ENCODE data around the gene WAC. TPM values are rescaled to one million over a fixed set of nuclear protein-coding genes. Genes with fewer than 3 reads are reported as not detected.

WAC gene
- total RNA-seq, 4 donors from 2014 or later = 141 to 162 (median 155) TPM

DNA sequence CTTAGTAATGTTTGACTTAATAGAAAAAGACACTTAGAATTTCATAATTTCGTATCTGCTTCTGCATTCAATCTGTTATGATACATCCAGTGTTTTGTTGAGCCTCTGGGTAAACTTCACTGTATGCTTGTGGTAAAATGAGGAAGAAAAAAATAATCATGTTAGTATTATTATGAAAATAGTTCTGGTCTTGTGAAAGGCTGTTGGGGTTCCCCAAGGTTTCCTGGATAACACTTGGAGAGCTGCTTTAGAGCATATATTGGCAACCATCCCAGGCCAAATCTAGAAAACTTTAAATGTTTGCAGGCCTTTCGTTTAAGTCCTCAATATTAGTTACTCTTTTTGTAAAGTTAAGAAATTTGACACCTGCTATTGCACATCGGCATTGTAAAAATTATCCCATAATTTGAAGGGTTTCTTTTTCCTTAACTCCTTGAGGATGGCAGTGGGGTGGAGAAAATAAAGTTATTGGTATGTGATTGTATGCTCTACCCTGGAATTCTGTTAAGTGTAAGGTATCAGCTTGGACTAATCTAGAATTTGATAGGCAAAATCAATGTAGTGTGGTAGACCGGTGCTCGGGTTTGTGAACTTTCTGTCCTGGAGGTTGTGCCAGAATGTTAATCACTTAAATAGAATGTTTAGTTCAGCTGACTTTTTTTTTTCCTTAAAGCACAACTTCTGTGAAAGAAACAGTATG, 54.5 kb downstream of the WAC start:
- no peak for ATAC-seq
- no peaks in the 10 kb centered on the region for H3K9me3 ChIP-seq
- 16 to 27% methylated on average over 5 of the region's 5 CpGs for WGBS, 2 donors (ENCODE audit: low coverage in 1 of 2)
- peaks cover 10 to 42% (median 15%) of the 10 kb centered on the region in 3 donors for H3K4me1 ChIP-seq
- peaks cover 0 to 52% of the 10 kb centered on the region in 2 donors for H3K36me3 ChIP-seq
- TF ChIP-seq EP300 (IDR thresholded peaks at IDR 0.05) = no peak
- no peak for TF ChIP-seq CTCF (IDR thresholded peaks at IDR 0.05)
- TF ChIP-seq POLR2AphosphoS5 (IDR thresholded peaks at IDR 0.05) = no peak
- TF ChIP-seq POLR2A (IDR thresholded peaks at IDR 0.05) = no peak
- no peak overlapping the region for H3K4me3 ChIP-seq
- no peaks in the 10 kb centered on the region for H3K27me3 ChIP-seq
- H3K27ac ChIP-seq = peak overlapping the region in 3 of 4 donors; percentile 48 to 52 (median 51)

DNA sequence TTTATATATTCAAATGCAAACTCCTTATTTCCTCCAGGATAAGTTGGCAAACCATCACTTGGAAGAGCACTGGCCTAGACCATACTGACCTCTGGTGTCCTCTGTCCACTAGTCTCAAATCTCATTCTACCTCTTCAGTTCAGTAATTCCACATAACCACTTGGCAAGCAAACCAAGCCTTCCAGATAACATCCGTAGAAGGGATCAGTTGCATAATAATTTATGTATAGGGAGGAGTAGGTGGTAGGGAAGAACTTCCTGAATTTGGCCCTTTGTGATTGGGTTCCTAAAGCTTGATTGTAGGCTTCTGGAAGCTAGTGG, 55.0 kb downstream of the WAC start:
- no peak for ATAC-seq
- Histone ChIP-seq H3K36me3 (peaks cover 0 to 55% of the 10 kb centered on the region in 2 donors), H3K4me1 (peaks cover 10 to 39% (median 15%) of the 10 kb centered on the region in 3 donors), H3K27ac (peak overlapping the region; percentile 48 to 59 (median 52)), H3K9me3 (no peaks in the 10 kb centered on the region), H3K27me3 (no peaks in the 10 kb centered on the region), H3K4me3 (no peak overlapping the region)
- TF ChIP-seq CTCF (IDR thresholded peaks at IDR 0.05) (peak in 2 of 4 experiments; percentile 12 to 47), POLR2A (IDR thresholded peaks at IDR 0.05) (no peak)
- 0 to 10% methylated on average over 1 of the region's 1 CpG for WGBS, 2 donors (ENCODE audit: low coverage in 1 of 2)

GRCh38 chr10:28592953-28593352, 60.0 kb downstream of the WAC start:
- no peak overlapping the region for H3K4me3 ChIP-seq
- 95% methylated on average over 1 of the region's 1 CpG; no CpG with 5 or more reads in 1 of the 2 donors for WGBS, 2 donors (ENCODE audit: low coverage in 1 of 2)
- H3K36me3 ChIP-seq = peaks cover 0 to 43% of the 10 kb centered on the region in 2 donors
- H3K27me3 ChIP-seq = no peaks in the 10 kb centered on the region
- H3K9me3 ChIP-seq = no peaks in the 10 kb centered on the region
- H3K27ac ChIP-seq = no peak overlapping the region
- peak; percentile 34 for ATAC-seq
- no peak for TF ChIP-seq CTCF (IDR thresholded peaks at IDR 0.05)
- no peak for TF ChIP-seq POLR2A (IDR thresholded peaks at IDR 0.05)
- no peak for TF ChIP-seq POLR2AphosphoS5 (IDR thresholded peaks at IDR 0.05)
- TF ChIP-seq EP300 (IDR thresholded peaks at IDR 0.05) = no peak
- H3K4me1 ChIP-seq = peaks cover 2 to 63% (median 6%) of the 10 kb centered on the region in 3 donors

DNA sequence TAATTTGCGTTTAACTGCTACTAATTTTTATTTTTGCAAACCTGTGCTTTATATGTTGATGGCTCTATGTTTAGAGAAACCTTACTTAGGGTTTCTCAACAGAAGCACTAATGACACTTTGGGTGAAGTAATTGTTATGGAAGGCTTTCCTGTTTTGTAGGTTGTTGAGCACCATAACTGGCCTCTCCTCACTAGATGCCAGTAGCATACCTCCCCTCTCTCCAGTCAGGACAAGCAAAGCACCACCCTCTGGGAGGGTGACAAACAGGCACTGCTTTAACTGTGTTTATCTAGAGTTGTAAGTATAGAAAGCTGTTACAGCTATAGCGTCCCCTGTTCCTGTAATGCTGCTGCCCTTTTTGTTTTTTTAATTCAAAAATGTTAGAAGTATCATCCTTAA, 60.9 kb downstream of the WAC start:
- H3K27me3 ChIP-seq = no peaks in the 10 kb centered on the region
- WGBS, 2 donors (ENCODE audit: low coverage in 1 of 2) = 46 to 53% methylated on average over 2 of the region's 2 CpGs
- no peak for ATAC-seq
- no peaks in the 10 kb centered on the region for H3K9me3 ChIP-seq
- H3K4me3 ChIP-seq = no peak overlapping the region
- H3K4me1 ChIP-seq = peaks cover 0 to 60% (median 0%) of the 10 kb centered on the region in 3 donors
- no peak overlapping the region for H3K27ac ChIP-seq
- TF ChIP-seq CTCF (IDR thresholded peaks at IDR 0.05) (no peak), POLR2AphosphoS5 (IDR thresholded peaks at IDR 0.05) (no peak), EP300 (IDR thresholded peaks at IDR 0.05) (no peak), POLR2A (IDR thresholded peaks at IDR 0.05) (no peak)
- peaks cover 0 to 48% of the 10 kb centered on the region in 2 donors for H3K36me3 ChIP-seq

DNA sequence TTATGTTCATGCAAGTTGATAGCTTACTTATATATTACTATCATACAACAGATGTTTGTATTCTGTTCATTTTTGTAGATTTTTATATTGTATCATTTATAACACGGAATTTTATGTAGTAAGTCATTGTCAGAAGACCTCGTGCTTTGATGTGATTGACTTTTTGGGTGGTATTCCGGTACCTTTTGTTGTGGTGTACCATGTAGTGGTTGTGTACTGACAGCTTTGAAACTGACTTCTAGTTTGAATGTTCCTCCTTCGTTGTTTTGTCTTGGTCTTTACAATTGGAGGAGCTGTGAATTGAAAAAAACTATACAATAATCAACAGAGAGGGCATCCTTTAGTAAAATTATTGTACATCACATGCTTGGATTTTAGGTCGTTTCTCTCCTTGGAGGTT, 61.5 kb downstream of the WAC start:
- no peak for ATAC-seq
- no peak for TF ChIP-seq POLR2AphosphoS5 (IDR thresholded peaks at IDR 0.05)
- TF ChIP-seq POLR2A (IDR thresholded peaks at IDR 0.05) = no peak
- H3K27me3 ChIP-seq = no peaks in the 10 kb centered on the region
- H3K36me3 ChIP-seq = peaks cover 0 to 48% of the 10 kb centered on the region in 2 donors
- peaks cover 0 to 60% (median 0%) of the 10 kb centered on the region in 3 donors for H3K4me1 ChIP-seq
- WGBS, 2 donors (ENCODE audit: low coverage in 1 of 2) = 88 to 91% methylated on average over 5 of the region's 5 CpGs
- no peaks in the 10 kb centered on the region for H3K9me3 ChIP-seq
- no peak overlapping the region for H3K4me3 ChIP-seq
- no peak overlapping the region for H3K27ac ChIP-seq
